HCT116 (cell line): ENCODE measurements around the gene C1orf167. TPM values are rescaled to one million over a fixed set of nuclear protein-coding genes. Genes with fewer than 3 reads are reported as not detected.

Experiments used
- ATAC-seq: fragments of 200-7000 bp; cut with Tn5 transposase; 2 replicates; pipeline ENCODE4 v1.9.1; 2020; ENCODE audit warnings: mild to moderate bottlenecking, moderate library complexity
- BruUV-seq: library from RNA; stranded (reverse); fragments of 400-500 nt; replicated peaks from 2 replicates; lab custom pipeline; 2021; lab: Mats Ljungman, UMichigan
- CTCF ChIA-PET: fragments of 300-600 bp; sonication (Branson Sonifier 250); formaldehyde crosslinking; loops from one replicate; lab custom pipeline; 2021; ENCODE audit warnings: antibody characterized with exemption; lab: Charles Lee
- POLR2A ChIA-PET: fragments of 300-600, 350-600 bp; sonication (Branson Sonifier 250); formaldehyde crosslinking; loops from one replicate; lab custom pipeline; 2021; ENCODE audit warnings: antibody characterized with exemption; lab: Charles Lee
- RAD21 ChIA-PET, 2 experiments: fragments of 300-600 bp; sonication (Branson Sonifier 250); formaldehyde crosslinking; loops; one replicate each; lab custom pipeline; 2023; ENCODE audit warnings: low total read pairs in 2 of 2; ENCODE audit not compliant: uncharacterized antibody in 2 of 2, unreplicated experiment in 2 of 2, low non-redundant PET in 1 of 2; lab: Charles Lee
- DNase-seq: peaks from one replicate; pipeline ENCODE4 v3.0.0-alpha.2; 2010; ENCODE audit warnings: low read depth, low spot score
- H2AFZ ChIP-seq: fragments of 200-600 bp; shearing (Covaris generic), sonication (generic); 2 replicates; pipeline ENCODE4 v1.6.1; 2017; ENCODE audit warnings: low read depth, mixed run types, mixed read lengths, antibody characterized with exemption, low read length; ENCODE audit not compliant: poor library complexity, severe bottlenecking
- H3K27ac ChIP-seq: 2 replicates; pipeline ENCODE4 v1.5.1; 2012; ENCODE audit warnings: low read depth, low read length
- H3K27me3 ChIP-seq: fragments of 200-600 bp; sonication (generic); 2 replicates; pipeline ENCODE4 v1.6.1; 2016; ENCODE audit warnings: mixed run types, low read length, mixed read lengths; ENCODE audit not compliant: insufficient read depth
- H3K36me3 ChIP-seq, 2 experiments: fragments of 200-500 bp in 1 of 2; fragments of 200-600 bp in 1 of 2; sonication (Bioruptor generic) in 1 of 2; sonication (generic) in 1 of 2; 2 replicates each; pipeline versions ENCODE4 v1.5.1 to v1.6.1; 2014 to 2016; ENCODE audit warnings: low read length in 2 of 2, inconsistent platforms in 1 of 2, mixed read lengths in 1 of 2, mixed run types in 1 of 2; ENCODE audit not compliant: insufficient read depth in 2 of 2, control insufficient read depth in 1 of 2
- H3K4me1 ChIP-seq, 2 experiments: fragments of 200-600 bp in 1 of 2; sonication (generic) in 1 of 2; 2 replicates each; pipeline versions ENCODE4 v1.5.1 to v1.6.1; 2012 to 2017; ENCODE audit warnings: low read length in 2 of 2, inconsistent platforms in 1 of 2, mild to moderate bottlenecking in 1 of 2, mixed read lengths in 1 of 2, mixed run types in 1 of 2, moderate library complexity in 1 of 2; ENCODE audit not compliant: insufficient read depth in 2 of 2, control insufficient read depth in 1 of 2
- H3K4me2 ChIP-seq: fragments of 200-600 bp; sonication (generic); 2 replicates; pipeline ENCODE4 v1.6.1; 2017; ENCODE audit warnings: mixed run types, low read length, mixed read lengths
- H3K4me3 ChIP-seq, 2 experiments: fragments of 200-600 bp in 1 of 2; sonication (generic) in 1 of 2; replicated peaks in 1 of 2; 2 replicates each; pipeline ENCODE4 v1.5.1; 2011 to 2016; ENCODE audit warnings: low read length in 2 of 2, control low read depth in 1 of 2, low read depth in 1 of 2, mild to moderate bottlenecking in 1 of 2, mixed read lengths in 1 of 2, mixed run types in 1 of 2
- H3K79me2 ChIP-seq: fragments of 200-600 bp; sonication (generic); 2 replicates; pipeline ENCODE4 v1.6.1; 2017; ENCODE audit warnings: mild to moderate bottlenecking, mixed run types, low read length, moderate library complexity, mixed read lengths; ENCODE audit not compliant: insufficient read depth
- H3K9ac ChIP-seq: fragments of 200-600 bp; sonication (generic); 2 replicates; pipeline ENCODE4 v1.6.1; 2016; ENCODE audit warnings: low read length, mixed read lengths
- H3K9me2 ChIP-seq: fragments of 200-600 bp; sonication (generic), shearing (Covaris generic); 2 replicates; pipeline ENCODE4 v1.6.1; 2017; ENCODE audit warnings: mixed run types, mild to moderate bottlenecking, moderate library complexity; ENCODE audit not compliant: insufficient read depth
- H3K9me3 ChIP-seq, 2 experiments: fragments of 200-500 bp in 1 of 2; fragments of 200-600 bp in 1 of 2; sonication (Bioruptor generic) in 1 of 2; sonication (generic) in 1 of 2; 2 replicates each; pipeline ENCODE4 v1.6.1; 2014 to 2017; ENCODE audit warnings: low read length in 2 of 2, mixed read lengths in 2 of 2, inconsistent platforms in 1 of 2, low read depth in 1 of 2, mild to moderate bottlenecking in 1 of 2, mixed run types in 1 of 2, moderate library complexity in 1 of 2; ENCODE audit not compliant: control insufficient read depth in 1 of 2, insufficient read depth in 1 of 2
- H4K20me1 ChIP-seq: fragments of 200-600 bp; sonication (generic), shearing (Covaris generic); 2 replicates; pipeline ENCODE4 v1.6.1; 2017; ENCODE audit warnings: mixed run types, mild to moderate bottlenecking, moderate library complexity; ENCODE audit not compliant: insufficient read depth
- CBX3 ChIP-seq: IDR thresholded peaks from 2 replicates; pipeline ENCODE4 v1.6.1; 2012; ENCODE audit warnings: low read depth
- CEBPB ChIP-seq: IDR thresholded peaks from 2 replicates; pipeline ENCODE4 v1.6.1; 2012; ENCODE audit warnings: low read depth
- EGR1 ChIP-seq: IDR thresholded peaks from 2 replicates; pipeline ENCODE4 v1.6.1; 2012; ENCODE audit warnings: low read depth
- ELF1 ChIP-seq: IDR thresholded peaks from 2 replicates; pipeline ENCODE4 v1.6.1; 2012; ENCODE audit warnings: low read depth, borderline replicate concordance
- EZH2phosphoT487 ChIP-seq: fragments of 200-600 bp; IDR thresholded peaks from 2 replicates; pipeline ENCODE4 v1.6.1; 2018; ENCODE audit warnings: antibody characterized with exemption, borderline replicate concordance
- FOSL1 ChIP-seq: IDR thresholded peaks from 2 replicates; pipeline ENCODE4 v1.6.1; 2012; ENCODE audit warnings: low read depth
- JUND ChIP-seq: IDR thresholded peaks from 2 replicates; pipeline ENCODE4 v1.6.1; 2012
- POLR2A ChIP-seq: IDR thresholded peaks from 2 replicates; pipeline ENCODE4 v1.7.0; 2011; ENCODE audit warnings: borderline replicate concordance; ENCODE audit not compliant: insufficient read depth, insufficient read length; ENCODE audit errors: extremely low read depth
- SIN3A ChIP-seq: IDR thresholded peaks from 2 replicates; pipeline ENCODE4 v1.6.1; 2012; ENCODE audit warnings: low read depth
- SP1 ChIP-seq: IDR thresholded peaks from 2 replicates; pipeline ENCODE4 v1.6.1; 2012; ENCODE audit warnings: low read depth
- SRF ChIP-seq: IDR thresholded peaks from 2 replicates; pipeline ENCODE4 v1.6.1; 2012; ENCODE audit warnings: low read depth
- TCF7L2 ChIP-seq: IDR thresholded peaks from 2 replicates; pipeline ENCODE4 v1.7.0; 2011; ENCODE audit warnings: borderline replicate concordance, inconsistent platforms; ENCODE audit not compliant: insufficient read depth, insufficient read length; ENCODE audit errors: extremely low read depth
- YY1 ChIP-seq: IDR thresholded peaks from 2 replicates; pipeline ENCODE4 v1.6.1; 2011; ENCODE audit warnings: low read length, low read depth, moderate library complexity, mild to moderate bottlenecking; ENCODE audit not compliant: insufficient replicate concordance; ENCODE audit errors: extremely low read depth
- ZFX ChIP-seq: fragments of 450-650 bp; IDR thresholded peaks from 2 replicates; pipeline ENCODE4 v1.6.1; 2017
- ZNF274 ChIP-seq: fragments of 200-500 bp; sonication (Bioruptor generic); IDR thresholded peaks from 2 replicates; pipeline ENCODE4 v1.6.1; 2014; ENCODE audit warnings: mild to moderate bottlenecking, low read depth, low read length, inconsistent platforms
- intact Hi-C: fragments of 100-400 bp; cut with micrococcal nuclease; formaldehyde crosslinking; loops from 2 replicates; pipeline ENCODE4 v1.10.0; 2022
- total RNA-seq: library from RNA; stranded (reverse); gene quantifications from one replicate; pipeline ENCODE4 v1.2.1, GENCODE V29; 2021; ENCODE audit not compliant: unreplicated experiment
- TF ChIP-seq, protein P1 (sequence below), 3 experiments: fragments of 200-600 bp in 1 of 3; sonication (generic) in 1 of 3; IDR thresholded peaks in 2 of 3; conservative IDR thresholded peaks in 1 of 3; 2 replicates each; pipeline ENCODE4 v1.5.1; 2012 to 2017; ENCODE audit warnings: low read depth in 2 of 3, low read length in 2 of 3, antibody characterized with exemption in 1 of 3, borderline replicate concordance in 1 of 3, control low read depth in 1 of 3, mild to moderate bottlenecking in 1 of 3, mixed read lengths in 1 of 3, mixed run types in 1 of 3, moderate library complexity in 1 of 3; ENCODE audit not compliant: insufficient read depth in 1 of 3
- TF ChIP-seq, protein P2 (sequence below): IDR thresholded peaks from 2 replicates; pipeline ENCODE4 v1.6.1; 2012; ENCODE audit warnings: low read depth
- TF ChIP-seq, protein P3 (sequence below): IDR thresholded peaks from 2 replicates; pipeline ENCODE4 v1.6.1; 2012

Gene C1orf167
- total RNA-seq, 1 experiment from 2014 or later, result 0.12 TPM

DNA sequence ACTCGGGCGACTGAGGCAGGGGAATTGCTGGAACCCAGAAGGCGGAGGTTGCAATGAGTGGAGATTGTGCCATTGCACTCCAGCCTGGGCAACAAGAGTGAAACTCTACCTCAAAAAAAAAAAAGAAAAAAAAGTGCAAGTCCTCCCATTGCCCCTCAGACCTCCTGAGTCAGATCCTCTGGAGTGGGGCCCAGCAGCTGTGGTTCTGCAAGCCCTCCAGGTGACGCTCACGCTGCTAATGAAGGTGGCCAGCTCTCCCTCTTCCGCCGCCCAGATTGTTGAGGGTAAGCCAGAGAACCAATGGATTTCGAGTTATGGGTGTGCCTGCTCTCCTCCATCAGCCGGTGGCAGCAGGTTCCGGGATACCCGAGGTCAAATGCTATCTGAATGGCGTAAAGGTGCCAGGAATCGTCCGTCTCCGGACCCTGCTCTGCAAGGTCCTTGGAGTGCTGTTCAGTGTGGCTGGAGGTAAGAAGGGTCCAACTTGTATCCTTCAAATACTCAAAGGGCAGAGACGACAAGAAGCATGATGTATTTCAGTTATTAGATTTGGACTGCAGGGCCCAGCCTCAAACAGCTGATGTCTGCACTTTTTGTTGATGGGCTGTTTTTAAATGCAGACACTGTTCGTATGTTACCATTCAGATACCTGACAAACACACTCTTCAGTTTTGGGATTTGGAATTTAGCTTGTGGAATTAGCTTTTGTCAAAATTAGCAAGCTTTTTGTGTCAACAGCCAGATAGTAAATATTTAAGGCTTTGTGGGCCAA is 61.6 kb downstream of the C1orf167 start:
- RAD21 ChIA-PET, result no interaction called here
- intact Hi-C loops, result no loop called here
- DNase-seq, result no peak
- Histone ChIP-seq H3K4me2 (no peak overlapping the region), H3K36me3 (peaks cover 0 to 2% of the 10 kb centered on the region in 2 experiments; a peak in 1 of 4 replicates), H3K27me3 (no peaks in the 10 kb centered on the region), H3K9me2 (no peaks in the 10 kb centered on the region), H2AFZ (no peak overlapping the region), H3K9ac (no peak overlapping the region), H3K4me1 (peaks cover 24 to 25% of the 10 kb centered on the region in 2 experiments), H3K79me2 (no peaks in the 10 kb centered on the region), H3K9me3 (no peaks in the 10 kb centered on the region), H4K20me1 (no peaks in the 10 kb centered on the region), H3K27ac (no peak overlapping the region), H3K4me3 (no peak overlapping the region)
- POLR2A ChIA-PET, result interaction anchor here (0.7 to 1.0 kb wide), 2 partner anchors 85 to 86 kb away, joined by 3 read pairs; no protein-coding TSS in a partner anchor
- no peak for ATAC-seq
- CTCF ChIA-PET, result no interaction called here
- BruUV-seq, result no TSS peak
- TF ChIP-seq, protein P1, sequence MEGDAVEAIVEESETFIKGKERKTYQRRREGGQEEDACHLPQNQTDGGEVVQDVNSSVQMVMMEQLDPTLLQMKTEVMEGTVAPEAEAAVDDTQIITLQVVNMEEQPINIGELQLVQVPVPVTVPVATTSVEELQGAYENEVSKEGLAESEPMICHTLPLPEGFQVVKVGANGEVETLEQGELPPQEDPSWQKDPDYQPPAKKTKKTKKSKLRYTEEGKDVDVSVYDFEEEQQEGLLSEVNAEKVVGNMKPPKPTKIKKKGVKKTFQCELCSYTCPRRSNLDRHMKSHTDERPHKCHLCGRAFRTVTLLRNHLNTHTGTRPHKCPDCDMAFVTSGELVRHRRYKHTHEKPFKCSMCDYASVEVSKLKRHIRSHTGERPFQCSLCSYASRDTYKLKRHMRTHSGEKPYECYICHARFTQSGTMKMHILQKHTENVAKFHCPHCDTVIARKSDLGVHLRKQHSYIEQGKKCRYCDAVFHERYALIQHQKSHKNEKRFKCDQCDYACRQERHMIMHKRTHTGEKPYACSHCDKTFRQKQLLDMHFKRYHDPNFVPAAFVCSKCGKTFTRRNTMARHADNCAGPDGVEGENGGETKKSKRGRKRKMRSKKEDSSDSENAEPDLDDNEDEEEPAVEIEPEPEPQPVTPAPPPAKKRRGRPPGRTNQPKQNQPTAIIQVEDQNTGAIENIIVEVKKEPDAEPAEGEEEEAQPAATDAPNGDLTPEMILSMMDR (IDR thresholded peaks at IDR 0.05 in 2 of 3, conservative IDR thresholded peaks at IDR 0.05 in 1 of 3; ENCODE audit: borderline replicate concordance in 1 of 3, insufficient read depth in 1 of 3, low read depth in 2 of 3, low read length in 2 of 3), result no peak
- TF ChIP-seq, protein P2, sequence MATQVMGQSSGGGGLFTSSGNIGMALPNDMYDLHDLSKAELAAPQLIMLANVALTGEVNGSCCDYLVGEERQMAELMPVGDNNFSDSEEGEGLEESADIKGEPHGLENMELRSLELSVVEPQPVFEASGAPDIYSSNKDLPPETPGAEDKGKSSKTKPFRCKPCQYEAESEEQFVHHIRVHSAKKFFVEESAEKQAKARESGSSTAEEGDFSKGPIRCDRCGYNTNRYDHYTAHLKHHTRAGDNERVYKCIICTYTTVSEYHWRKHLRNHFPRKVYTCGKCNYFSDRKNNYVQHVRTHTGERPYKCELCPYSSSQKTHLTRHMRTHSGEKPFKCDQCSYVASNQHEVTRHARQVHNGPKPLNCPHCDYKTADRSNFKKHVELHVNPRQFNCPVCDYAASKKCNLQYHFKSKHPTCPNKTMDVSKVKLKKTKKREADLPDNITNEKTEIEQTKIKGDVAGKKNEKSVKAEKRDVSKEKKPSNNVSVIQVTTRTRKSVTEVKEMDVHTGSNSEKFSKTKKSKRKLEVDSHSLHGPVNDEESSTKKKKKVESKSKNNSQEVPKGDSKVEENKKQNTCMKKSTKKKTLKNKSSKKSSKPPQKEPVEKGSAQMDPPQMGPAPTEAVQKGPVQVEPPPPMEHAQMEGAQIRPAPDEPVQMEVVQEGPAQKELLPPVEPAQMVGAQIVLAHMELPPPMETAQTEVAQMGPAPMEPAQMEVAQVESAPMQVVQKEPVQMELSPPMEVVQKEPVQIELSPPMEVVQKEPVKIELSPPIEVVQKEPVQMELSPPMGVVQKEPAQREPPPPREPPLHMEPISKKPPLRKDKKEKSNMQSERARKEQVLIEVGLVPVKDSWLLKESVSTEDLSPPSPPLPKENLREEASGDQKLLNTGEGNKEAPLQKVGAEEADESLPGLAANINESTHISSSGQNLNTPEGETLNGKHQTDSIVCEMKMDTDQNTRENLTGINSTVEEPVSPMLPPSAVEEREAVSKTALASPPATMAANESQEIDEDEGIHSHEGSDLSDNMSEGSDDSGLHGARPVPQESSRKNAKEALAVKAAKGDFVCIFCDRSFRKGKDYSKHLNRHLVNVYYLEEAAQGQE, result no peak
- TF ChIP-seq SRF (no peak), SP1 (no peak), EZH2phosphoT487 (no peak), ELF1 (no peak), ZNF274 (no peak), JUND (no peak), POLR2A (no peak), ZFX (no peak), YY1 (no peak), TCF7L2 (no peak), CBX3 (no peak), FOSL1 (no peak), SIN3A (no peak), CEBPB (no peak), EGR1 (no peak)
- TF ChIP-seq, protein P3, sequence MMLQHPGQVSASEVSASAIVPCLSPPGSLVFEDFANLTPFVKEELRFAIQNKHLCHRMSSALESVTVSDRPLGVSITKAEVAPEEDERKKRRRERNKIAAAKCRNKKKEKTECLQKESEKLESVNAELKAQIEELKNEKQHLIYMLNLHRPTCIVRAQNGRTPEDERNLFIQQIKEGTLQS, result no peak
